ENCODE data around the gene NCAM2.
A peak's percentile ranks its signal among the peaks of the same experiment; 100 is the strongest.

The NCAM2 gene

GRCh38 chr21:21199342-21200102 is 201.3 kb downstream of the NCAM2 start:
- no peak overlapping the region for H3K4me3 ChIP-seq (ENCODE audit: low read depth, low read length)
- no peak for DNase-seq (ENCODE audit: low read depth)

GRCh38 chr21:21200103-21200938 is 202.1 kb downstream of the NCAM2 start:
- H3K4me3 ChIP-seq (ENCODE audit: low read depth, low read length) = no peak overlapping the region
- DNase-seq (ENCODE audit: low read depth) = peak; percentile 97

GRCh38 chr21:21200939-21201615 is 202.9 kb downstream of the NCAM2 start:
- no peak for DNase-seq (ENCODE audit: low read depth)
- H3K4me3 ChIP-seq (ENCODE audit: low read depth, low read length) = no peak overlapping the region

GRCh38 chr21:21203822-21204339 is 205.7 kb downstream of the NCAM2 start:
- no peak for DNase-seq (ENCODE audit: low read depth)
- H3K4me3 ChIP-seq (ENCODE audit: low read depth, low read length) = no peak overlapping the region

GRCh38 chr21:21204366-21204996 is 206.3 kb downstream of the NCAM2 start:
- no peak for DNase-seq (ENCODE audit: low read depth)

GRCh38 chr21:21205604-21206003 is 207.4 kb downstream of the NCAM2 start:
- no peak overlapping the region for H3K4me3 ChIP-seq (ENCODE audit: low read depth, low read length)
- DNase-seq (ENCODE audit: low read depth) = no peak

More at GRCh38 chr21:21204366-21204996, 206.3 kb downstream of the NCAM2 start:
- H3K4me3 ChIP-seq (ENCODE audit: low read depth, low read length) = no peak overlapping the region

GRCh38 chr21:21210552-21210951 is 212.3 kb downstream of the NCAM2 start:
- DNase-seq (ENCODE audit: low read depth) = no peak
- no peak overlapping the region for H3K4me3 ChIP-seq (ENCODE audit: low read depth, low read length)

- DNase-seq (ENCODE audit: low read depth) = no peak
- no peak overlapping the region for H3K4me3 ChIP-seq (ENCODE audit: low read depth, low read length)
Observed at GRCh38 chr21:21213297-21213696, 215.1 kb downstream of the NCAM2 start.

- no peak overlapping the region for H3K4me3 ChIP-seq (ENCODE audit: low read depth, low read length)
- DNase-seq (ENCODE audit: low read depth) = no peak
Observed at GRCh38 chr21:21216047-21216446, 217.8 kb downstream of the NCAM2 start.

GRCh38 chr21:21226472-21226871 is 228.3 kb downstream of the NCAM2 start:
- no peak overlapping the region for H3K4me3 ChIP-seq (ENCODE audit: low read depth, low read length)
- DNase-seq (ENCODE audit: low read depth) = no peak

- no peak overlapping the region for H3K4me3 ChIP-seq (ENCODE audit: low read depth, low read length)
- no peak for DNase-seq (ENCODE audit: low read depth)
Observed at GRCh38 chr21:21230672-21231071, 232.5 kb downstream of the NCAM2 start.

GRCh38 chr21:21231913-21232312 is 233.7 kb downstream of the NCAM2 start:
- H3K4me3 ChIP-seq (ENCODE audit: low read depth, low read length) = no peak overlapping the region

GRCh38 chr21:21232320-21232719 is 234.1 kb downstream of the NCAM2 start:
- peak; percentile 21 for DNase-seq (ENCODE audit: low read depth)
- H3K4me3 ChIP-seq (ENCODE audit: low read depth, low read length) = no peak overlapping the region

More at GRCh38 chr21:21231913-21232312, 233.7 kb downstream of the NCAM2 start:
- no peak for DNase-seq (ENCODE audit: low read depth)

- DNase-seq (ENCODE audit: low read depth) = no peak
- no peak overlapping the region for H3K4me3 ChIP-seq (ENCODE audit: low read depth, low read length)
Observed at GRCh38 chr21:21233051-21233450, 234.8 kb downstream of the NCAM2 start.

- no peak overlapping the region for H3K4me3 ChIP-seq (ENCODE audit: low read depth, low read length)
- DNase-seq (ENCODE audit: low read depth) = no peak
Observed at GRCh38 chr21:21236996-21237395, 238.8 kb downstream of the NCAM2 start.

GRCh38 chr21:21238629-21239400 is 240.6 kb downstream of the NCAM2 start:
- DNase-seq (ENCODE audit: low read depth) = no peak
- no peak overlapping the region for H3K4me3 ChIP-seq (ENCODE audit: low read depth, low read length)

- DNase-seq (ENCODE audit: low read depth) = no peak
- H3K4me3 ChIP-seq (ENCODE audit: low read depth, low read length) = no peak overlapping the region
Observed at GRCh38 chr21:21241391-21241790, 243.2 kb downstream of the NCAM2 start.

- DNase-seq (ENCODE audit: low read depth) = no peak
- H3K4me3 ChIP-seq (ENCODE audit: low read depth, low read length) = no peak overlapping the region
Observed at GRCh38 chr21:21246007-21246406, 247.8 kb downstream of the NCAM2 start.

GRCh38 chr21:21247424-21247823 is 249.2 kb downstream of the NCAM2 start:
- H3K4me3 ChIP-seq (ENCODE audit: low read depth, low read length) = no peak overlapping the region
- no peak for DNase-seq (ENCODE audit: low read depth)
